Inflammatory macrophage (primary cell): ENCODE results near the gene ROR1.
"Not testable (repeated sequence)": the region's sequence is repeated elsewhere in the genome, so short reads cannot be mapped to it uniquely, and the experiment has no call there.

ENCODE experiments used
- DNase-seq, 2 donors: peaks; one replicate each; pipeline ENCODE4 v3.0.0-alpha.2; 2020 to 2022

ROR1 gene

DNA sequence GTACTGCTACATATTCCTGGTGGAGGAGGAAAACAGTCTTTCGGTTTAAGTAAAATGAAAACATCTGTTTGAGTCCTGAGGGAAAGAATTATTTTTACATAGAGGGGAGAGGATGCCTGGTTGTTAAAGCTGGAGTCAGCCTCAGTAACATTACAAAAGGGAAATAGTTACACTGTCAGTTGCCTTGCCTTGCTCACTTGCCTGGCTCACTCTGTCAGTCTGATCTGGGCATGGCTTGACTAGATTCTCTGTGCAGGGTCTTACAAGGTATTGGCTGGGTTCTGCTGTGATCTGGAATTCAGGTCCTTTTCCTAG is 421.2 kb downstream of the ROR1 start:
- DNase-seq = no peak

GRCh38 chr1:64196074-64196870 is 422.5 kb downstream of the ROR1 start:
- DNase-seq = no peak

DNA sequence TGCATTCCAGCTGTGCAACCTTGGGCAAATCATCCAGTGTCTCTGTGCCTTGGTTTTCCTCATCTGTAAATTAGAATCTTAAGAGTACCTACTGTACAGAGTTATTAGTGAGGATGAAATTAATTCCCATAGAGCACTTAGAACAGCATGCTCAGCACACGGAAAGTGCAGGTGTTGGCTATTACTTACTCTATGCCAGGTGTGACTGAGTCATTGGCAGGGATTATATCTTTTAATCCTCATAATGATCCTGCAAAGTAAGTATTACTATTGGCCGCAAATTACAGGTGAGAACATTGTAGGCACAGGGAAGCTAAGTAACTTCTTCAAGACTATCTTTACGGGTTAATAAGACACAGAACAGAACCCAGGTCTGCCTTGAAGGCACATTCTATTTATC is 423.3 kb downstream of the ROR1 start:
- DNase-seq = no peak

DNA sequence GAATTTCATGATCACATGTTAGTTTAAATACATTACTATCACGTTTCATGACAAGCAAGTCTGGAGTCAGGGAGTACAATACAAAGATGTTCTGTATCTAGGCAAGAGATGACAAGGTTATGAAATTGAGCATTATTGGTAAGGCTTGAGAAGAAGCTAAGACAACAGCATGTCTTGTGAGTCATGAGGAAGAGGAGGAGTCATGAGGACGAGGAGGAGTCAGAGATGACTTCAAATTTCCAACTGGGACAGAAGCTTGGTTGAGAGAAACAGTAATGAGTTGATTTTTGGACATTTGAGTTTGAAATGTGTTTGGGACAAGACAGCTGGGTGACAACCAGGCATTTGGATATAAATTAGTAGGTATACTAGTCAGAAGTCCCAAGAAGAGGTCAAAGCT is 425.3 kb downstream of the ROR1 start:
- DNase-seq = peak; percentile 7 to 26

DNA sequence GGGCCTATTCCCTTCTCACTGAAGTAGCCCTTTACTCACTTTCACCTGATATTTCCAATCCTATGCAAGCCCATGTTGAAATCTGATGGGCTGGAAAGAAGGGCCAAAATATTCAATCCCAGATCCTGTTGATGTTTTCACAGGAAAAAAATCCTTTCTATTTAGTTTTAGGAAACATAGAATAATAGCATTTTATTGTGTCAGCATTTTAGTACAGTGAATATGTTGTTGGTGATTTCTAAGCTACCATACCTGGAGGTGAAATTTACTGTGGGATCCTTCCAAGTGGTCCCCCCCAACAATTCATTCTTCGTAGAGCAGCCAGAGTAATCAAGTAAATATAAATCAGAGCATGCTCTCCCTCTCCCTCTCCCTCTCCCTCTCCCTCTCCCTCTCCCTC is 426.2 kb downstream of the ROR1 start:
- no peak for DNase-seq

GRCh38 chr1:64203420-64203819 is 429.6 kb downstream of the ROR1 start, which contains the start of gene UBE2U:
TSS of gene UBE2U (plus strand) at chr1:64203623. CDS start at chr1:64204051, 428 bp downstream.
- DNase-seq = no peak

- no peak for DNase-seq
Measured at GRCh38 chr1:64209221-64209620, 435.4 kb downstream of the ROR1 start.

- DNase-seq = no peak
Measured at GRCh38 chr1:64212031-64212430, 438.2 kb downstream of the ROR1 start.

- DNase-seq = no peak
Measured at GRCh38 chr1:64215576-64215975, 441.8 kb downstream of the ROR1 start.

- no peak for DNase-seq
Measured at GRCh38 chr1:64220241-64220640, 446.4 kb downstream of the ROR1 start.

- DNase-seq = no peak
Measured at GRCh38 chr1:64223329-64224151, 449.7 kb downstream of the ROR1 start.

- DNase-seq = not testable (repeated sequence)
Measured at GRCh38 chr1:64224236-64224635, 450.4 kb downstream of the ROR1 start.

GRCh38 chr1:64228167-64228957 is 454.5 kb downstream of the ROR1 start:
- no peak for DNase-seq

DNA sequence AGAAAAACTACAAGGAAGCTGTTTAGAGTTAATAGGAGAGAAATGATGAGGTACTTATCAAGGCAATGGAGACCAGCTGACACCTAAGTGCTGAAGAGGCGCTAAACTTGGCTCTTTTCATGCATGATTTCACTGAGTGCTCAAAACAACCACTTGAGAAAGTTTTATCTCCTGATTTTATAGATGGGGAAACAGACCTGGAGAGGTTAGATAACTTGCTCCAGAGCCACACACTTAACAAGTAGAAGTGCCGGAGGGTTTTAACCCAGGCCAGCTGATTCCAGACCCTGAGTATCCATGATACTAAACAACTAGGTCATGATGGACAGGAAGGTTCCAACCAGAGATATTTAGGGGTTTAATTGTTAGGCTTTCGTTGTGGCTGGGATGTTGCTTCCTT is 455.5 kb downstream of the ROR1 start:
- no peak for DNase-seq
